OCI-LY1 (cell line): ENCODE results near the gene ADIPOR1.

ENCODE experiments used
- H2AFZ ChIP-seq: fragments of 200-600 bp; sonication (generic), shearing (Covaris generic); 2 replicates; pipeline ENCODE4 v1.6.0; 2014; ENCODE audit warnings: antibody characterized with exemption, mild to moderate bottlenecking, low read length
- H3F3A ChIP-seq: fragments of 200-600 bp; sonication (generic), shearing (Covaris generic); 2 replicates; pipeline ENCODE4 v1.6.0; 2014; ENCODE audit warnings: mild to moderate bottlenecking, antibody characterized with exemption, low read length, moderate library complexity; ENCODE audit not compliant: insufficient read depth
- H3K27ac ChIP-seq: fragments of 200-600 bp; sonication (generic); 2 replicates; pipeline ENCODE4 v1.5.1; 2014; ENCODE audit warnings: low read length, mixed run types, mild to moderate bottlenecking, low read depth; ENCODE audit not compliant: poor library complexity, severe bottlenecking
- H3K27me3 ChIP-seq: fragments of 200-600 bp; sonication (generic); 2 replicates; pipeline ENCODE4 v1.6.0; 2014; ENCODE audit warnings: antibody characterized with exemption, mild to moderate bottlenecking, low read length, moderate library complexity; ENCODE audit not compliant: insufficient read depth
- H3K36me3 ChIP-seq: fragments of 200-600 bp; sonication (generic); 2 replicates; pipeline ENCODE4 v1.6.1; 2014; ENCODE audit warnings: mild to moderate bottlenecking, antibody characterized with exemption, low read length, moderate library complexity, mixed read lengths; ENCODE audit not compliant: insufficient read depth
- H3K4me1 ChIP-seq: fragments of 200-600 bp; sonication (generic); 2 replicates; pipeline ENCODE4 v1.5.1; 2014; ENCODE audit warnings: mild to moderate bottlenecking, low read length, moderate library complexity; ENCODE audit not compliant: insufficient read depth, severe bottlenecking
- H3K4me2 ChIP-seq: fragments of 200-600 bp; sonication (generic), shearing (Covaris generic); 2 replicates; pipeline ENCODE4 v1.6.1; 2014; ENCODE audit warnings: low read length
- H3K4me3 ChIP-seq: fragments of 200-600 bp; sonication (generic); 2 replicates; pipeline ENCODE4 v1.5.1; 2014; ENCODE audit warnings: low read length, low read depth, mild to moderate bottlenecking, mixed read lengths; ENCODE audit not compliant: poor library complexity, severe bottlenecking
- H3K79me2 ChIP-seq: fragments of 200-600 bp; shearing (Covaris generic); 2 replicates; pipeline ENCODE4 v1.6.1; 2016; ENCODE audit warnings: mixed run types, low read length, mixed read lengths; ENCODE audit not compliant: insufficient read depth
- H3K9ac ChIP-seq: fragments of 200-600 bp; sonication (generic), shearing (Covaris generic); 2 replicates; pipeline ENCODE4 v1.6.1; 2014; ENCODE audit warnings: mild to moderate bottlenecking, low read length, mixed read lengths
- H3K9me2 ChIP-seq: fragments of 200-600 bp; sonication (generic), shearing (Covaris generic); 2 replicates; pipeline ENCODE4 v1.6.1; 2014; ENCODE audit warnings: low read depth, mild to moderate bottlenecking, low read length, mixed read lengths
- H3K9me3 ChIP-seq: fragments of 200-600 bp; shearing (Covaris generic); 2 replicates; pipeline ENCODE4 v1.6.1; 2014; ENCODE audit warnings: low read length, mixed read lengths
- H4K20me1 ChIP-seq: fragments of 200-600 bp; sonication (generic), shearing (Covaris generic); 2 replicates; pipeline ENCODE4 v1.6.0; 2016; ENCODE audit warnings: mild to moderate bottlenecking, low read length; ENCODE audit not compliant: insufficient read depth
- CTCF ChIP-seq: fragments of 200-600 bp; sonication (generic), shearing (Covaris generic); IDR thresholded peaks from 2 replicates; pipeline ENCODE4 v1.5.1; 2017; ENCODE audit warnings: mild to moderate bottlenecking, antibody characterized with exemption, low read length, moderate library complexity, mixed read lengths
- EZH2 ChIP-seq: fragments of 200-600 bp; sonication (generic), shearing (Covaris generic); IDR thresholded peaks from 2 replicates; pipeline ENCODE4 v1.8.0; 2017; ENCODE audit warnings: borderline replicate concordance, mixed run types, mild to moderate bottlenecking, antibody characterized with exemption, low read length, moderate library complexity, mixed read lengths

ADIPOR1 gene

GRCh38 chr1:202998836-202999750, 41.0 kb upstream of the ADIPOR1 start:
- H3K27me3 ChIP-seq: no peaks in the 10 kb centered on the region
- no peaks in the 10 kb centered on the region for H3K9me3 ChIP-seq
- no peak overlapping the region for H3K4me3 ChIP-seq
- no peaks in the 10 kb centered on the region for H4K20me1 ChIP-seq
- TF ChIP-seq CTCF (peak; percentile 89), EZH2 (no peak)
- H3K79me2 ChIP-seq: no peaks in the 10 kb centered on the region
- no peak overlapping the region; the same call in 1 of the 2 replicates for H2AFZ ChIP-seq
- peak overlapping the region; percentile 19; the same call in 1 of the 2 replicates for H3K9ac ChIP-seq
- no peaks in the 10 kb centered on the region for H3K9me2 ChIP-seq
- peak overlapping the region; percentile 65 for H3K4me2 ChIP-seq
- H3K4me1 ChIP-seq: peaks cover 6% of the 10 kb centered on the region
- no peak overlapping the region for H3K27ac ChIP-seq
- no peaks in the 10 kb centered on the region for H3F3A ChIP-seq
- H3K36me3 ChIP-seq: no peaks in the 10 kb centered on the region

- TF ChIP-seq EZH2 (no peak), CTCF (no peak)
- H3K27me3 ChIP-seq: peaks cover 4% of the 10 kb centered on the region; the same call in 1 of the 2 replicates
- no peak overlapping the region for H3K4me2 ChIP-seq
Observed at GRCh38 chr1:202994756-202995155, 36.6 kb upstream of the ADIPOR1 start.

GRCh38 chr1:202991112-202991511, 33.0 kb upstream of the ADIPOR1 start:
- no peak for TF ChIP-seq EZH2
- no peak for TF ChIP-seq CTCF
- H3K27me3 ChIP-seq: peaks cover 13% of the 10 kb centered on the region; the same call in 1 of the 2 replicates

More at GRCh38 chr1:202994756-202995155, 36.6 kb upstream of the ADIPOR1 start:
- Histone ChIP-seq H3K79me2 (no peaks in the 10 kb centered on the region), H4K20me1 (no peaks in the 10 kb centered on the region), H3K4me1 (peaks cover 6% of the 10 kb centered on the region), H3K9ac (no peak overlapping the region), H2AFZ (no peak overlapping the region), H3K36me3 (no peaks in the 10 kb centered on the region), H3K4me3 (no peak overlapping the region), H3K9me3 (no peaks in the 10 kb centered on the region), H3K9me2 (no peaks in the 10 kb centered on the region), H3K27ac (no peak overlapping the region), H3F3A (no peaks in the 10 kb centered on the region)

More at GRCh38 chr1:202991112-202991511, 33.0 kb upstream of the ADIPOR1 start:
- H3K4me3 ChIP-seq: no peak overlapping the region
- no peaks in the 10 kb centered on the region for H3K4me1 ChIP-seq
- no peaks in the 10 kb centered on the region for H3K36me3 ChIP-seq
- no peak overlapping the region for H3K27ac ChIP-seq
- no peak overlapping the region for H2AFZ ChIP-seq
- no peaks in the 10 kb centered on the region for H3K9me2 ChIP-seq
- no peaks in the 10 kb centered on the region for H3F3A ChIP-seq
- no peaks in the 10 kb centered on the region for H4K20me1 ChIP-seq
- H3K4me2 ChIP-seq: no peak overlapping the region
- no peaks in the 10 kb centered on the region for H3K9me3 ChIP-seq
- H3K9ac ChIP-seq: no peak overlapping the region
- no peaks in the 10 kb centered on the region for H3K79me2 ChIP-seq
